Naive thymus-derived CD4-positive, alpha-beta T cell (primary cell): ENCODE results near the gene CCDC102A. TPM values are rescaled to one million over a fixed set of nuclear protein-coding genes. Genes with fewer than 3 reads are reported as not detected.

Source experiments
- ATAC-seq: fragments of 150-1000 bp; cut with Tn5 transposase; 2 replicates; pipeline ENCODE4 v1.10.0; 2021; ENCODE audit warnings: mild to moderate bottlenecking, moderate library complexity
- CTCF ChIA-PET: fragments of 350-600 bp; sonication (Branson Sonifier 250); formaldehyde crosslinking; loops from one replicate; lab custom pipeline; 2021; ENCODE audit warnings: antibody characterized with exemption; lab: Charles Lee
- POLR2A ChIA-PET: fragments of 350-600 bp; sonication (Branson Sonifier 250); formaldehyde crosslinking; loops from one replicate; lab custom pipeline; 2021; ENCODE audit warnings: antibody characterized with exemption, inconsistent platforms; lab: Charles Lee
- DNase-seq, 9 donors: peaks; one replicate each; pipeline versions ENCODE4 v3.0.0 to v3.0.0-alpha.2; 2020 to 2022; ENCODE audit warnings: mixed read lengths in 1 of 9
- H3K27ac ChIP-seq: one replicate; pipeline ENCODE4 v1.7.0; 2013; ENCODE audit warnings: mild to moderate bottlenecking, low read depth, low read length, moderate library complexity
- H3K27me3 ChIP-seq, 2 donors: one replicate each; pipeline ENCODE4 v1.7.0; 2013; ENCODE audit warnings: low read length in 2 of 2, mild to moderate bottlenecking in 2 of 2, moderate library complexity in 2 of 2; ENCODE audit not compliant: control insufficient read depth in 2 of 2, insufficient read depth in 2 of 2
- H3K36me3 ChIP-seq, 3 experiments: 1 replicate in 2 of 3; 2 replicates in 1 of 3; pipeline ENCODE4 v1.7.0; 2013; ENCODE audit warnings: low read length in 3 of 3, mild to moderate bottlenecking in 3 of 3, moderate library complexity in 1 of 3; ENCODE audit not compliant: insufficient read depth in 3 of 3, control insufficient read depth in 2 of 3
- H3K4me1 ChIP-seq, 2 donors: one replicate each; pipeline ENCODE4 v1.7.0; 2013; ENCODE audit warnings: low read length in 2 of 2, mild to moderate bottlenecking in 2 of 2, moderate library complexity in 1 of 2; ENCODE audit not compliant: control insufficient read depth in 2 of 2, insufficient read depth in 2 of 2
- H3K4me3 ChIP-seq: 2 replicates; pipeline ENCODE4 v1.7.0; 2013; ENCODE audit warnings: mild to moderate bottlenecking, low read length
- H3K9me3 ChIP-seq, 3 experiments: 1 replicate in 2 of 3; 2 replicates in 1 of 3; pipeline ENCODE4 v1.7.0; 2013; ENCODE audit warnings: low read length in 3 of 3; ENCODE audit not compliant: control insufficient read depth in 2 of 3
- H3K27ac Mint-ChIP-seq, 9 donors: one replicate each; pipeline ENCODE4 v1.8.0; 2020 to 2022; ENCODE audit warnings: mixed read lengths in 9 of 9, mild to moderate bottlenecking in 8 of 9, moderate library complexity in 5 of 9, inconsistent platforms in 2 of 9
- H3K27me3 Mint-ChIP-seq, 5 donors: one replicate each; pipeline ENCODE4 v1.8.0; 2021 to 2022; ENCODE audit warnings: mixed read lengths in 5 of 5, mild to moderate bottlenecking in 1 of 5
- H3K36me3 Mint-ChIP-seq, 5 donors: one replicate each; pipeline ENCODE4 v1.8.0; 2020 to 2022; ENCODE audit warnings: mixed read lengths in 5 of 5, mild to moderate bottlenecking in 3 of 5, inconsistent platforms in 1 of 5
- H3K4me1 Mint-ChIP-seq, 7 donors: one replicate each; pipeline ENCODE4 v1.8.0; 2020 to 2022; ENCODE audit warnings: mixed read lengths in 7 of 7, mild to moderate bottlenecking in 3 of 7, inconsistent platforms in 1 of 7
- H3K4me3 Mint-ChIP-seq, 10 donors: one replicate each; pipeline ENCODE4 v1.8.0; 2020 to 2022; ENCODE audit warnings: mild to moderate bottlenecking in 10 of 10, mixed read lengths in 10 of 10, moderate library complexity in 6 of 10, inconsistent platforms in 2 of 10
- H3K9me3 Mint-ChIP-seq, 11 donors: one replicate each; pipeline ENCODE4 v1.8.0; 2020 to 2022; ENCODE audit warnings: mixed read lengths in 11 of 11, mild to moderate bottlenecking in 4 of 11, inconsistent platforms in 1 of 11, moderate library complexity in 1 of 11
- intact Hi-C, 2 donors: fragments of 100-400 bp; cut with micrococcal nuclease; formaldehyde crosslinking; loops; one replicate each; pipeline ENCODE4 v1.15.1; 2023
- polyA plus RNA-seq, 2 donors: library from polyadenylated mRNA; unstranded; fragments of 300-500 nt; fragmentation: Illumina TruSeq; gene quantifications; one replicate each; pipeline ENCODE4 v1.2.3, GENCODE V29; 2021
- total RNA-seq, 6 experiments: library from RNA in 5 of 6; stranded (reverse) in 5 of 6; gene quantifications; 1 replicate in 5 of 6; 2 replicates in 1 of 6; pipeline ENCODE4 v1.2.3 and lab custom pipeline; 2021 to 2026

Gene CCDC102A
- total and polyA plus RNA-seq, 7 experiments from 2014 or later: 3.0 to 12.7 (median 7.1) TPM

GRCh38 chr16:57479205-57479975, 57.0 kb downstream of the CCDC102A start:
- no peak overlapping the region for H3K27ac ChIP-seq

DNA sequence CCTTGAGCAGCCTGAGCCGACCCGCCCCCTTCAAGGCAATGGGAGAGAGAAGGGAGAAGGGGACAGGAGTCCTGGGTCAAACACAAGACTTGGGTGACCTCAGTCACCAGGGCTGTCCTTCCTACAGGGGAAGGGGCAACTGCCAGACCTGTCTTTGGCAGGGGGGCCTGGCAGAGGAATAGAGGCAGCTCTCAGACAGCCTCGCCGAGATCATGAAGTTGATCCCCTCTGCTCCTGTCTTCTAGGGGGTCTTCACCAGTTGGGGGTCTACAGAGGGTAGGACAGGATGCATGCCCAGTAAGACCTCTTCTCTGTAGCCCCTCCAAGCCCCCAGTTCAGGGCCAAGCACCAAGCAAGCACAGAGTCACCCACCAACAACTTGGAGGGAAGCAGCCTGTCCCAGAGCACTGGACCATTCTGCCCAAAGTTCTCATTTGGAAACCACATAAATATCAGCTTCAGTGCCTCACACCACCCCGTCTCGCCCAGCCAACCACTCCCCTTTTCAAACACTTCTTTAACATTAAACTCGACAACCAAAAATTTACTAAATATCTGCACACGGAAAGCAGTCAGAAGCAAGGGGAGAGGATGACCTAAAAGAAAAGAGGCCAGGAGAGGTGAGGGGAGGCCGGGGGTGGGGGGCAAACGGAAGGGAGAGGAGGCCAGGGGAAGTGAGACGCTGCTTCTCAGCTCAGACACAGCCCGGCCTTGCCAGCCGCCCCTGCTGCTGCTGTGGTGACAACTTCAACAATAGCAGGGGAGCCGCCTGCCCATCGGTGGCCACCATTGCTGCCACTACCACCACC, 57.8 kb downstream of the CCDC102A start:
- ChIA-PET POLR2A (no interaction called here), CTCF (no interaction called here)
- no peaks in the 10 kb centered on the region for H3K9me3 Mint-ChIP-seq
- no peak overlapping the region for H3K4me3 ChIP-seq
- no peak for ATAC-seq
- no peaks in the 10 kb centered on the region for H3K27me3 ChIP-seq
- peak overlapping the region in 1 of 10 donors; percentile 16 for H3K4me3 Mint-ChIP-seq
- H3K27me3 Mint-ChIP-seq: peaks cover 0 to 2% (median 0%) of the 10 kb centered on the region in 5 donors
- no peak for DNase-seq
- H3K36me3 ChIP-seq: no peaks in the 10 kb centered on the region
- H3K4me1 Mint-ChIP-seq: peaks cover 7 to 22% (median 17%) of the 10 kb centered on the region in 7 donors
- H3K27ac Mint-ChIP-seq: peak overlapping the region in 2 of 9 donors; percentile 7 to 46
- no peak overlapping the region for H3K27ac ChIP-seq
- intact Hi-C loops: no loop called here
- no peaks in the 10 kb centered on the region for H3K9me3 ChIP-seq
- peaks cover 7 to 8% of the 10 kb centered on the region in 2 donors for H3K4me1 ChIP-seq
- no peaks in the 10 kb centered on the region for H3K36me3 Mint-ChIP-seq

More at GRCh38 chr16:57479205-57479975, 57.0 kb downstream of the CCDC102A start:
- no peaks in the 10 kb centered on the region for H3K9me3 Mint-ChIP-seq
- intact Hi-C loops: no loop called here
- peaks cover 8 to 22% (median 17%) of the 10 kb centered on the region in 7 donors for H3K4me1 Mint-ChIP-seq
- ATAC-seq (no peak), DNase-seq (no peak)
- CTCF ChIA-PET: no interaction called here
- H3K4me1 ChIP-seq: peaks cover 7 to 8% of the 10 kb centered on the region in 2 donors
- H3K27me3 Mint-ChIP-seq: peaks cover 0 to 2% (median 0%) of the 10 kb centered on the region in 5 donors
- H3K4me3 ChIP-seq: no peak overlapping the region
- H3K36me3 ChIP-seq: no peaks in the 10 kb centered on the region
- no peak overlapping the region for H3K27ac Mint-ChIP-seq
- no peaks in the 10 kb centered on the region for H3K27me3 ChIP-seq
- POLR2A ChIA-PET: interaction anchor here (2.0 kb wide), 1 partner anchor 17 kb away, joined by 8 read pairs; the partner anchor contains the start of gene POLR2C
- H3K4me3 Mint-ChIP-seq: peak overlapping the region in 3 of 10 donors; percentile 6 to 30 (median 18)
- no peaks in the 10 kb centered on the region for H3K36me3 Mint-ChIP-seq
- H3K9me3 ChIP-seq: no peaks in the 10 kb centered on the region

- DNase-seq (no peak), ATAC-seq (no peak)
- H3K27ac ChIP-seq: no peak overlapping the region
- H3K36me3 ChIP-seq: peaks cover 0 to 9% (median 0%) of the 10 kb centered on the region in 3 experiments
- Mint-ChIP-seq H3K27me3 (peaks cover 0 to 2% (median 0%) of the 10 kb centered on the region in 5 donors), H3K36me3 (no peaks in the 10 kb centered on the region), H3K9me3 (no peaks in the 10 kb centered on the region), H3K27ac (peak overlapping the region in 1 of 9 donors; percentile 47), H3K4me3 (no peak overlapping the region), H3K4me1 (peaks cover 7 to 22% (median 17%) of the 10 kb centered on the region in 7 donors)
- intact Hi-C loops: no loop called here
- peaks cover 7 to 8% of the 10 kb centered on the region in 2 donors for H3K4me1 ChIP-seq
- ChIA-PET CTCF (no interaction called here), POLR2A (interaction anchor here (1.2 kb wide), 1 partner anchor 14 kb away, joined by 3 read pairs; no protein-coding TSS in a partner anchor)
- no peaks in the 10 kb centered on the region for H3K27me3 ChIP-seq
- no peak overlapping the region for H3K4me3 ChIP-seq
- H3K9me3 ChIP-seq: no peaks in the 10 kb centered on the region
Observed at GRCh38 chr16:57477531-57478202, 58.7 kb downstream of the CCDC102A start.

GRCh38 chr16:57476546-57477410, 59.6 kb downstream of the CCDC102A start:
- H3K36me3 Mint-ChIP-seq: peaks cover 0 to 5% (median 0%) of the 10 kb centered on the region in 5 donors
- intact Hi-C loops: loop anchor here (1.0 kb wide), 2 partner anchors 10 to 43 kb away; partner anchors contain the start of gene DOK4 (in 1 of the 2)
- Histone ChIP-seq H3K27ac (peak overlapping the region; percentile 45), H3K36me3 (peaks cover 0 to 18% (median 0%) of the 10 kb centered on the region in 3 experiments), H3K4me3 (no peak overlapping the region), H3K4me1 (peaks cover 7 to 8% of the 10 kb centered on the region in 2 donors), H3K27me3 (no peaks in the 10 kb centered on the region), H3K9me3 (no peaks in the 10 kb centered on the region)
- H3K27me3 Mint-ChIP-seq: peaks cover 0 to 2% (median 0%) of the 10 kb centered on the region in 5 donors
- H3K4me1 Mint-ChIP-seq: peaks cover 13 to 26% (median 17%) of the 10 kb centered on the region in 7 donors
- ATAC-seq (no peak), DNase-seq (no peak)
- ChIA-PET POLR2A (interaction anchor here (0.9 to 1.2 kb wide), 2 partner anchors 13 to 19 kb away, joined by 3 read pairs; no protein-coding TSS in a partner anchor), CTCF (interaction anchor here (1.0 to 1.5 kb wide), 2 partner anchors 9 to 44 kb away, joined by 3 read pairs; partner anchors contain the start of gene DOK4)
- H3K4me3 Mint-ChIP-seq: peak overlapping the region in 4 of 10 donors; percentile 30 to 73 (median 58)
- H3K9me3 Mint-ChIP-seq: no peaks in the 10 kb centered on the region
- peak overlapping the region in 1 of 9 donors; percentile 47 for H3K27ac Mint-ChIP-seq

GRCh38 chr16:57475711-57476339, 60.5 kb downstream of the CCDC102A start:
- CTCF ChIA-PET: interaction anchor here (1.0 to 1.5 kb wide), 2 partner anchors 13 to 45 kb away, joined by 3 read pairs; partner anchors contain the start of gene POLR2C
- Mint-ChIP-seq H3K4me1 (peaks cover 13 to 26% (median 17%) of the 10 kb centered on the region in 7 donors), H3K4me3 (peak overlapping the region in 8 of 10 donors; percentile 24 to 73 (median 44)), H3K27me3 (peaks cover 0 to 2% (median 0%) of the 10 kb centered on the region in 5 donors), H3K27ac (peak overlapping the region in 3 of 9 donors; percentile 60 to 70 (median 64)), H3K9me3 (no peaks in the 10 kb centered on the region), H3K36me3 (peaks cover 0 to 8% (median 0%) of the 10 kb centered on the region in 5 donors)
- intact Hi-C loops: loop anchor here (1.0 kb wide), 2 partner anchors 10 to 43 kb away; partner anchors contain the start of gene DOK4 (in 1 of the 2)
- DNase-seq: peak; percentile 62 to 88 (median 74)
- H3K4me1 ChIP-seq: peaks cover 7 to 8% of the 10 kb centered on the region in 2 donors
- H3K27me3 ChIP-seq: no peaks in the 10 kb centered on the region
- no peaks in the 10 kb centered on the region for H3K9me3 ChIP-seq
- peak; percentile 95 for ATAC-seq
- POLR2A ChIA-PET: interaction anchor here (0.9 kb wide), 2 partner anchors 11 to 18 kb away, joined by 3 read pairs; no protein-coding TSS in a partner anchor
- H3K27ac ChIP-seq: peak overlapping the region; percentile 45
- no peak overlapping the region for H3K4me3 ChIP-seq
- peaks cover 0 to 26% (median 5%) of the 10 kb centered on the region in 3 experiments for H3K36me3 ChIP-seq
